HepG2 (cell line): ENCODE results near the gene SLC35F3. TPM values are rescaled to one million over a fixed set of nuclear protein-coding genes. Genes with fewer than 3 reads are reported as not detected.

Source experiments
- ADNP ChIP-seq: sonication (generic); formaldehyde crosslinking; IDR thresholded peaks from 2 replicates; pipeline ENCODE4 v1.4.0; 2020; ENCODE audit warnings: missing genetic modification reagents
- CREB3 ChIP-seq: sonication (generic); formaldehyde crosslinking; IDR thresholded peaks from 2 replicates; pipeline ENCODE4 v1.5.0; 2020; ENCODE audit warnings: missing genetic modification reagents
- GATAD2A ChIP-seq: IDR thresholded peaks from 2 replicates; pipeline ENCODE4 v1.6.1; 2016
- POLR2G ChIP-seq: fragments of 200-400 bp; formaldehyde crosslinking; IDR thresholded peaks from 2 replicates; pipeline ENCODE4 v1.6.1; 2018; ENCODE audit warnings: mild to moderate bottlenecking, low read depth, low read length, moderate library complexity
- RAD21 ChIP-seq: fragments of 450-650 bp; formaldehyde crosslinking; IDR thresholded peaks from 2 replicates; pipeline ENCODE4 v1.5.0; 2020; ENCODE audit warnings: mild to moderate bottlenecking
- RAD51 ChIP-seq: fragments of 450-650 bp; IDR thresholded peaks from 2 replicates; pipeline ENCODE4 v1.6.1; 2016; ENCODE audit warnings: borderline replicate concordance
- RARA ChIP-seq: IDR thresholded peaks from 2 replicates; pipeline ENCODE4 v1.6.1; 2016; ENCODE audit warnings: missing genetic modification reagents, missing compliant biosample characterization
- RBM22 ChIP-seq: fragments of 200-400 bp; formaldehyde crosslinking; optimal IDR thresholded peaks from 2 replicates; pipeline ENCODE3; 2017; ENCODE audit warnings: mild to moderate bottlenecking, low read length, moderate library complexity
- RERE ChIP-seq: IDR thresholded peaks from 2 replicates; pipeline ENCODE4 v1.6.1; 2016; ENCODE audit warnings: low read depth, missing genetic modification reagents, missing compliant biosample characterization
- ZFX ChIP-seq: sonication (generic); formaldehyde crosslinking; IDR thresholded peaks from 2 replicates; pipeline ENCODE4 v1.4.0; 2020; ENCODE audit warnings: mild to moderate bottlenecking, low read depth, missing genetic modification reagents, moderate library complexity
- ZKSCAN5 ChIP-seq: sonication (generic); formaldehyde crosslinking; IDR thresholded peaks from 2 replicates; pipeline ENCODE4 v1.5.1; 2020; ENCODE audit warnings: mild to moderate bottlenecking, missing genetic modification reagents
- ZMYM3 ChIP-seq: sonication (generic); formaldehyde crosslinking; IDR thresholded peaks from 2 replicates; pipeline ENCODE4 v1.5.1; 2020; ENCODE audit warnings: mild to moderate bottlenecking, missing genetic modification reagents
- ZNF121 ChIP-seq: sonication (generic); formaldehyde crosslinking; IDR thresholded peaks from 2 replicates; pipeline ENCODE4 v1.5.0; 2020; ENCODE audit warnings: mild to moderate bottlenecking, missing genetic modification reagents
- ZNF598 ChIP-seq: sonication (generic); formaldehyde crosslinking; IDR thresholded peaks from 2 replicates; pipeline ENCODE4 v1.5.1; 2020; ENCODE audit warnings: mild to moderate bottlenecking, missing genetic modification reagents, borderline replicate concordance
- ZNF75D ChIP-seq: sonication (generic); formaldehyde crosslinking; IDR thresholded peaks from 2 replicates; pipeline ENCODE4 v1.8.1; 2023; ENCODE audit warnings: missing genetic modification reagents, mild to moderate bottlenecking, borderline replicate concordance
- polyA plus RNA-seq, 8 experiments: library from polyadenylated mRNA; depleted of rRNA in 3 of 8; stranded (reverse) in 7 of 8; unstranded in 1 of 8; fragments of >200 nt; fragmentation: Illumina TruSeq in 4 of 8; extraction: Trizol in 4 of 8; gene quantifications; 2 replicates each; pipeline versions ENCODE4 v1.2.1 to v1.2.3, GENCODE V29; 2011 to 2016; ENCODE audit warnings: low read depth in 4 of 8, missing spikeins in 1 of 8, mixed read lengths in 1 of 8; ENCODE audit not compliant: insufficient read depth in 1 of 8
- total RNA-seq, 5 experiments: library from RNA; depleted of rRNA; stranded (reverse); fragments of >200 nt; fragmentation: Illumina TruSeq; extraction: Trizol; gene quantifications; 2 replicates each; pipeline ENCODE4 v1.2.3, GENCODE V29; 2016; ENCODE audit warnings: low read depth in 1 of 5
- TF ChIP-seq, protein P1 (sequence below), 2 experiments: IDR thresholded peaks; 2 replicates each; pipeline ENCODE4 v1.6.1; 2011 to 2012; ENCODE audit warnings: low read length in 2 of 2, borderline replicate concordance in 1 of 2, low read depth in 1 of 2, mild to moderate bottlenecking in 1 of 2, moderate library complexity in 1 of 2
- TF ChIP-seq, protein P2 (sequence below): sonication (generic); formaldehyde crosslinking; conservative IDR thresholded peaks from 2 replicates; pipeline ENCODE4 v1.8.1; 2023; ENCODE audit warnings: missing genetic modification reagents
- TF ChIP-seq, protein P3 (sequence below): IDR thresholded peaks from 2 replicates; pipeline ENCODE4 v1.6.1; 2016; ENCODE audit warnings: low read depth, control low read depth

The SLC35F3 gene
- total and polyA plus RNA-seq, 2 of the 13 experiments (the other 11 are each of a cell fraction or from before 2014, with no cell fraction given): not detected

- TF ChIP-seq, protein P1, sequence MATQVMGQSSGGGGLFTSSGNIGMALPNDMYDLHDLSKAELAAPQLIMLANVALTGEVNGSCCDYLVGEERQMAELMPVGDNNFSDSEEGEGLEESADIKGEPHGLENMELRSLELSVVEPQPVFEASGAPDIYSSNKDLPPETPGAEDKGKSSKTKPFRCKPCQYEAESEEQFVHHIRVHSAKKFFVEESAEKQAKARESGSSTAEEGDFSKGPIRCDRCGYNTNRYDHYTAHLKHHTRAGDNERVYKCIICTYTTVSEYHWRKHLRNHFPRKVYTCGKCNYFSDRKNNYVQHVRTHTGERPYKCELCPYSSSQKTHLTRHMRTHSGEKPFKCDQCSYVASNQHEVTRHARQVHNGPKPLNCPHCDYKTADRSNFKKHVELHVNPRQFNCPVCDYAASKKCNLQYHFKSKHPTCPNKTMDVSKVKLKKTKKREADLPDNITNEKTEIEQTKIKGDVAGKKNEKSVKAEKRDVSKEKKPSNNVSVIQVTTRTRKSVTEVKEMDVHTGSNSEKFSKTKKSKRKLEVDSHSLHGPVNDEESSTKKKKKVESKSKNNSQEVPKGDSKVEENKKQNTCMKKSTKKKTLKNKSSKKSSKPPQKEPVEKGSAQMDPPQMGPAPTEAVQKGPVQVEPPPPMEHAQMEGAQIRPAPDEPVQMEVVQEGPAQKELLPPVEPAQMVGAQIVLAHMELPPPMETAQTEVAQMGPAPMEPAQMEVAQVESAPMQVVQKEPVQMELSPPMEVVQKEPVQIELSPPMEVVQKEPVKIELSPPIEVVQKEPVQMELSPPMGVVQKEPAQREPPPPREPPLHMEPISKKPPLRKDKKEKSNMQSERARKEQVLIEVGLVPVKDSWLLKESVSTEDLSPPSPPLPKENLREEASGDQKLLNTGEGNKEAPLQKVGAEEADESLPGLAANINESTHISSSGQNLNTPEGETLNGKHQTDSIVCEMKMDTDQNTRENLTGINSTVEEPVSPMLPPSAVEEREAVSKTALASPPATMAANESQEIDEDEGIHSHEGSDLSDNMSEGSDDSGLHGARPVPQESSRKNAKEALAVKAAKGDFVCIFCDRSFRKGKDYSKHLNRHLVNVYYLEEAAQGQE (IDR thresholded peaks at IDR 0.05; ENCODE audit: borderline replicate concordance in 1 of 2, low read depth in 1 of 2, low read length in 2 of 2): no peak
- no peak for TF ChIP-seq RBM22
- TF ChIP-seq GATAD2A: 0 out of 2 replicates have a peak, but pooled peaks have one; percentile 16
- no peak for TF ChIP-seq RAD21 (CRISPR knock-in tag)
- TF ChIP-seq, protein P2, sequence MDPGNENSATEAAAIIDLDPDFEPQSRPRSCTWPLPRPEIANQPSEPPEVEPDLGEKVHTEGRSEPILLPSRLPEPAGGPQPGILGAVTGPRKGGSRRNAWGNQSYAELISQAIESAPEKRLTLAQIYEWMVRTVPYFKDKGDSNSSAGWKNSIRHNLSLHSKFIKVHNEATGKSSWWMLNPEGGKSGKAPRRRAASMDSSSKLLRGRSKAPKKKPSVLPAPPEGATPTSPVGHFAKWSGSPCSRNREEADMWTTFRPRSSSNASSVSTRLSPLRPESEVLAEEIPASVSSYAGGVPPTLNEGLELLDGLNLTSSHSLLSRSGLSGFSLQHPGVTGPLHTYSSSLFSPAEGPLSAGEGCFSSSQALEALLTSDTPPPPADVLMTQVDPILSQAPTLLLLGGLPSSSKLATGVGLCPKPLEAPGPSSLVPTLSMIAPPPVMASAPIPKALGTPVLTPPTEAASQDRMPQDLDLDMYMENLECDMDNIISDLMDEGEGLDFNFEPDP (CRISPR knock-in tag): no peak
- TF ChIP-seq, protein P3, sequence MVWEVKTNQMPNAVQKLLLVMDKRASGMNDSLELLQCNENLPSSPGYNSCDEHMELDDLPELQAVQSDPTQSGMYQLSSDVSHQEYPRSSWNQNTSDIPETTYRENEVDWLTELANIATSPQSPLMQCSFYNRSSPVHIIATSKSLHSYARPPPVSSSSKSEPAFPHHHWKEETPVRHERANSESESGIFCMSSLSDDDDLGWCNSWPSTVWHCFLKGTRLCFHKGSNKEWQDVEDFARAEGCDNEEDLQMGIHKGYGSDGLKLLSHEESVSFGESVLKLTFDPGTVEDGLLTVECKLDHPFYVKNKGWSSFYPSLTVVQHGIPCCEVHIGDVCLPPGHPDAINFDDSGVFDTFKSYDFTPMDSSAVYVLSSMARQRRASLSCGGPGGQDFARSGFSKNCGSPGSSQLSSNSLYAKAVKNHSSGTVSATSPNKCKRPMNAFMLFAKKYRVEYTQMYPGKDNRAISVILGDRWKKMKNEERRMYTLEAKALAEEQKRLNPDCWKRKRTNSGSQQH (CRISPR knock-in tag): no peak
- TF ChIP-seq ZMYM3 (CRISPR knock-in tag): peak; percentile 62; the same call in 1 of the 2 replicates
- TF ChIP-seq ZNF75D (CRISPR knock-in tag): no peak
- TF ChIP-seq RARA (CRISPR knock-in tag): 0 out of 2 replicates have a peak, but pooled peaks have one; percentile 21
- no peak for TF ChIP-seq CREB3
- TF ChIP-seq ZKSCAN5 (CRISPR knock-in tag): peak; percentile 96
- no peak for TF ChIP-seq RERE (CRISPR knock-in tag)
- no peak for TF ChIP-seq ZFX (CRISPR knock-in tag)
- no peak for TF ChIP-seq RAD51
- TF ChIP-seq ZNF598 (CRISPR knock-in tag): no peak
- 0 out of 2 replicates have a peak, but pooled peaks have one; percentile 45 for TF ChIP-seq ADNP (CRISPR knock-in tag)
- TF ChIP-seq ZNF121: peak; percentile 53; the same call in 1 of the 2 replicates
- TF ChIP-seq POLR2G: no peak
These were observed 28.9 kb downstream of the SLC35F3 start (continued) for GRCh38 chr1:233933339-233933738.
